Thymus (tissue), 11 donors: ENCODE data around the gene MRPL58. TPM values are rescaled to one million over a fixed set of nuclear protein-coding genes. Genes with fewer than 3 reads are reported as not detected.
"Not testable (repeated sequence)": the region's sequence is repeated elsewhere in the genome, so short reads cannot be mapped to it uniquely, and the experiment has no call there.

Source experiments
- DNase-seq, 9 donors: peaks; one replicate each; pipeline ENCODE4 v3.0.0-alpha.2; 2013; ENCODE audit warnings: low spot score in 9 of 9, low read depth in 6 of 9, missing footprints in 1 of 9
- H3K27ac ChIP-seq, 2 donors: one replicate each; pipeline ENCODE4 v1.5.1; 2013; ENCODE audit warnings: control low read depth in 1 of 2, low read depth in 1 of 2, low read length in 1 of 2, mild to moderate bottlenecking in 1 of 2, moderate library complexity in 1 of 2
- H3K27me3 ChIP-seq, 2 donors: one replicate each; pipeline ENCODE4 v1.5.1; 2013; ENCODE audit warnings: low read length in 1 of 2; ENCODE audit not compliant: control insufficient read depth in 2 of 2, insufficient read depth in 1 of 2
- H3K36me3 ChIP-seq, 2 donors: one replicate each; pipeline ENCODE4 v1.5.1; 2013; ENCODE audit warnings: low read length in 1 of 2, mild to moderate bottlenecking in 1 of 2, moderate library complexity in 1 of 2; ENCODE audit not compliant: control insufficient read depth in 2 of 2, insufficient read depth in 2 of 2
- H3K4me1 ChIP-seq, 2 donors: one replicate each; pipeline ENCODE4 v1.5.1; 2013; ENCODE audit warnings: low read length in 2 of 2; ENCODE audit not compliant: control insufficient read depth in 2 of 2, insufficient read depth in 2 of 2
- H3K4me3 ChIP-seq, 2 donors: one replicate each; pipeline ENCODE4 v1.5.1; 2013; ENCODE audit warnings: low read length in 2 of 2, control low read depth in 1 of 2, mild to moderate bottlenecking in 1 of 2
- H3K9me3 ChIP-seq, 2 donors: one replicate each; pipeline ENCODE4 v1.5.1; 2013; ENCODE audit warnings: low read length in 1 of 2, mild to moderate bottlenecking in 1 of 2; ENCODE audit not compliant: control insufficient read depth in 2 of 2, insufficient read depth in 1 of 2
- WGBS: extraction: QIAGEN DNeasy Blood & Tissue Kit; methylation state at CpG from one replicate; pipeline ENCODE4 v1.1.7; 2013; 5-methylcytosine and 5-hydroxymethylcytosine counted together
- polyA plus RNA-seq: library from polyadenylated mRNA; stranded (reverse); fragments of 200-250 nt; gene quantifications from one replicate; pipeline ENCODE4 v1.2.3, GENCODE V29; 2013
- total RNA-seq: library from RNA; stranded (reverse); fragments of 120-200 nt; gene quantifications from one replicate; pipeline ENCODE4 v1.2.4, GENCODE V29; 2013
- donor health status: healthy.

The MRPL58 gene
- total and polyA plus RNA-seq, 2 donors, result 35.7 to 40.9 TPM

DNA sequence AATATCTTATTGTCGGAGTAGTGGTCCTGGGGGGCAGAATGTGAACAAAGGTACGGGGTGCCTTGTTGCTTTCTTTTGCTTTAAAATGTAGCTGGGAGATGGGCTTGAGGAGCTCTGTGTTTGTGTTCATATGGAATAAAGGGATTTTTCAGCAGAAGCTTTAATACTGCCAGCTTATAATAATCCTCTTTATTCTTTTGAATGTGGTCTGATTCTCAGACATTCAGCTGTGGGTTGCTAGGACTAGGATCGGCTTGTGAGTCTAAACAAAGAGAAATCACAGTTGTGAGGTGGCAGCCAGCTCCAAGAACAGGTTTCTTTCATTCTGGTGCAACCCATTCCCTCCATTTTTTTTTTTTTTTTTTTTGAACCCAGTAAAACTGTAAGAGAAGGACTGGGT lies 7.2 kb downstream of the MRPL58 start:
- Histone ChIP-seq H3K4me1 (peaks cover 0 to under 1% of the 10 kb centered on the region in 2 donors), H3K27ac (no peak overlapping the region), H3K9me3 (peaks cover 0 to under 1% of the 10 kb centered on the region in 2 donors), H3K27me3 (no peaks in the 10 kb centered on the region), H3K4me3 (no peak overlapping the region), H3K36me3 (peaks cover 41 to 52% of the 10 kb centered on the region in 2 donors)
- no peak for DNase-seq
- 96% methylated on average over 3 of the region's 3 CpGs for WGBS

DNA sequence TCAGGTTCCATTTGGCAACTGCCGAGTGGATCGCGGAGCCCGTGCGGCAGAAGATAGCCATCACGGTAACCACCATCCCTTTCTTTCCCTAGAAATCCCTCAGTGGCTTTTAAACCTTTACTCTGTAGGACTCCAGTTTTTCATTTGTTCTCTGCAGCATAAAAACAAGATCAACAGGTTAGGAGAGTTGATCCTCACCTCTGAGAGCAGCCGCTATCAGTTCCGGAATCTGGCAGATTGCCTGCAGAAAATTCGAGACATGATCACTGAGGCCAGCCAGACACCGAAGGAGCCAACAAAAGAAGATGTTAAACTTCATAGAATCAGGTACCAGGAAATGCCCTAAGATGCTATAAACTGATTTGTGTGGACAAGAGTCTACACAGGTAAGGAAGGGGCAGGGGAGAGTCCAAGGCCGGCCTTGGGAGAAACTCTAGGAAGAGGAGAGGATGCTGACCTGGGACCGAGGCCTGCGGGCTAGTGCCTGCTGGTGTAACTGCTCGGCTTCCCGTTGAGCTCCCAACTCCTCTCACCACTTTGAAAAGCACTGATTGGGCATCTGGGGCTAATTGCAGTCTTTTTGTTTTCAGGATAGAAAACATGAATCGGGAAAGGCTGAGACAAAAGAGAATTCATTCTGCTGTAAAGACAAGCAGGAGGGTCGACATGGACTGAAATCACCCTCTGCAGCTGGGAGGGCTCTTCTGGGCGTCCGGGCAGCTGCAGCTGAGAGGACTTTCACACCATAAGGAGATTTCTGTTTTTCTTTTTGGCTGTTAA lies 8.1 kb downstream of the MRPL58 start:
- Histone ChIP-seq H3K4me3 (no peak overlapping the region), H3K36me3 (peaks cover 41 to 49% of the 10 kb centered on the region in 2 donors), H3K9me3 (peaks cover 0 to 3% of the 10 kb centered on the region in 2 donors), H3K27ac (no peak overlapping the region), H3K27me3 (no peaks in the 10 kb centered on the region), H3K4me1 (peaks cover 0 to 7% of the 10 kb centered on the region in 2 donors)
- no peak for DNase-seq
- 97% methylated on average over 19 of the region's 19 CpGs for WGBS

DNA sequence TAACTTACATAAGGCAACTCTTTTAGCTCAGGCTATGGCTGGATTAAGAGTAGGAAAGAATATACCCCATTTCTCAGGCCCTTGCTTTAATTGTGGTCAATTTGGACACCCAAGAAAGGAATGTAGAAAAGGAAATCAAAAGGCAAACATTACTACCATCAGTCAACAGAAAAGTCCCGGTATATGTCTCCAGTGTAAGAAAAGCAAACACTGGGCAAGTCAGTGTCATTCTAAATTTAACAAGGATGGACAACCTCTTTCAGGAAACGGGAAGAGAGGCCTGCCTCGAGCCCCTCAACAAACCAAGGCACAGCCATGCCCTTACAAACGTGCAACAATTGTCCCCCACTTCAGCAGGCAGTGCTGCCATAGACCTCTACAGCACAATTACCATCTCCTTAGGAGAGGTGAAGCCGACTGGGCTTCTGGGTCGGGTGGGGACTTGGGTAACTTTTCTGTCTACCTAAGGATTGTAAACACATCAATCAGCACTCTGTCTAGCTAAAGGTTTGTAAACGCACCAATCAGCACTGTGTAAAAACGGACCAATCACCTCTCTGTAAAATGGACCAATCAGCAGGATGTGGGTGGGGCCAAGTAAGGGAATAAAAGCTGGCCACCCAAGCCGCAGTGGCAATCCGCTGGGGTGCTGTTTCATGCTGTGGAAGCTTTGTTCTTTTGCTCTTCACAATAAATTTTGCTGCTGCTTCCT lies 12.4 kb downstream of the MRPL58 start:
- peaks cover 26 to 28% of the 10 kb centered on the region in 2 donors for H3K36me3 ChIP-seq
- peaks cover 0 to 7% of the 10 kb centered on the region in 2 donors for H3K4me1 ChIP-seq
- peaks cover 1 to 3% of the 10 kb centered on the region in 2 donors for H3K9me3 ChIP-seq
- no peaks in the 10 kb centered on the region for H3K27me3 ChIP-seq
- no peak overlapping the region for H3K4me3 ChIP-seq
- WGBS, result 85% methylated on average over 10 of the region's 10 CpGs
- no peak overlapping the region for H3K27ac ChIP-seq
- no peak for DNase-seq

DNA sequence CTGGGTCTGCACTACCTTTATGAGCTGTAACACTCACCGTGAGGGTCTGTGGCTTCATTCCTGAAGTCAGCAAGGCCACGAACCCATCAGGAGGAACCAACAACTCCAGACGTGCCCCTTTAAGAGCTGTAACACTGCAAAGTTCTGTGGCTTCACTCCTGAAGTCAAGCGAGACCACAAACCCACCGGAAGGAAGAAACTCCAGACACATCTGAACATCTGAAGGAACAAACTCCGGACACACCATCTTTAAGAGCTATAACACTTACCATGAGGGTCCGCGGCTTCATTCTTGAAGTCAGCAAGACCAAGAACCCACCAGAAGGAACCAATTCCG lies 12.9 kb downstream of the MRPL58 start:
- H3K4me3 ChIP-seq, DNase-seq, H3K9me3 ChIP-seq, H3K27ac ChIP-seq, H3K4me1 ChIP-seq, H3K27me3 ChIP-seq: not testable (repeated sequence)
- H3K36me3 ChIP-seq, result peaks cover 21 to 24% of the 10 kb centered on the region in 2 donors
- 32% methylated on average over 9 of the region's 9 CpGs for WGBS

DNA sequence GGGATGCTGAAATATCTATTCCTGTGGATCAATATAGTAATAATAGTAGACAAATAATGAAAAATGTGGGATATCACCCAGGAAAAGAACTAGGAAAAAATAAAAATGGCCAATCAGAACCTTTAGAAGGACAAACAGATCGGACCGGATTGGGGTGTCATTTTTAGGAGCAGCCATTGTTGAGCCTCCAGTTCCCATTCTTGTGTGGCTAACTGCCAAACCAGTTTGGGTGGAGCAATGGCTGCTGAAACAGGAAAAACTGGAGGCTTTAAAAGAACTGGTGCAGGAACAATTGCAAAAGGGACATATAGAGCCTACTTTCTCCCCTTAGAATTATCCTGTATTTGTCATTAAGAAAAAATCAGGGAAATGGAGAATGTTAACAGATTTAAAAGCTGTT lies 14.2 kb downstream of the MRPL58 start:
- WGBS, result 92% methylated on average over 2 of the region's 2 CpGs
- peaks cover 2 to 14% of the 10 kb centered on the region in 2 donors for H3K9me3 ChIP-seq
- H3K27me3 ChIP-seq, H3K27ac ChIP-seq, H3K4me1 ChIP-seq, DNase-seq, H3K4me3 ChIP-seq: not testable (repeated sequence)
- peaks cover 9 to 11% of the 10 kb centered on the region in 2 donors for H3K36me3 ChIP-seq

DNA sequence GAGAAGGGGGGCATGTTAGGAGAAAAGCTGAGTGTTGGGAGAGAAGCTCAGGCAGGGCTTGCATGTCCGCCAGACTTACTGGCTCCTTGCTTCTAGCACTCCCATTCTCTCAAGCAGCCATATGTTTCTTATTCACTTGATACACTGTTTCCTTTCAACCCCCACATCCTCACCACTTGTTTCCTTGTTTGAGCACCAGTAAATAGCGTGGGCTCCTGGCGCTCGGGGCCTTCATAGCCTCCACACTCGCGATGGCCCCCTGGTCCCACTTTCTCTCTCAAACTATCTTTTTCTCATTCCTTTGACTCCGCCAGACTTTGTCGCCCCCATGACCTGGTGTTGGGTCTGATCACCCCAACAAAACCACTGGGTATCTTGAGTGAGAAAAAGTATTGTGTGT lies 17.7 kb downstream of the MRPL58 start:
- H3K27ac ChIP-seq, result no peak overlapping the region
- H3K4me1 ChIP-seq, result peaks cover 16 to 33% of the 10 kb centered on the region in 2 donors
- no peaks in the 10 kb centered on the region for H3K36me3 ChIP-seq
- no peak for DNase-seq
- 96% methylated on average over 8 of the region's 8 CpGs for WGBS
- no peak overlapping the region for H3K4me3 ChIP-seq
- peaks cover 15 to 43% of the 10 kb centered on the region in 2 donors for H3K27me3 ChIP-seq
- H3K9me3 ChIP-seq, result peaks cover 2 to 11% of the 10 kb centered on the region in 2 donors

DNA sequence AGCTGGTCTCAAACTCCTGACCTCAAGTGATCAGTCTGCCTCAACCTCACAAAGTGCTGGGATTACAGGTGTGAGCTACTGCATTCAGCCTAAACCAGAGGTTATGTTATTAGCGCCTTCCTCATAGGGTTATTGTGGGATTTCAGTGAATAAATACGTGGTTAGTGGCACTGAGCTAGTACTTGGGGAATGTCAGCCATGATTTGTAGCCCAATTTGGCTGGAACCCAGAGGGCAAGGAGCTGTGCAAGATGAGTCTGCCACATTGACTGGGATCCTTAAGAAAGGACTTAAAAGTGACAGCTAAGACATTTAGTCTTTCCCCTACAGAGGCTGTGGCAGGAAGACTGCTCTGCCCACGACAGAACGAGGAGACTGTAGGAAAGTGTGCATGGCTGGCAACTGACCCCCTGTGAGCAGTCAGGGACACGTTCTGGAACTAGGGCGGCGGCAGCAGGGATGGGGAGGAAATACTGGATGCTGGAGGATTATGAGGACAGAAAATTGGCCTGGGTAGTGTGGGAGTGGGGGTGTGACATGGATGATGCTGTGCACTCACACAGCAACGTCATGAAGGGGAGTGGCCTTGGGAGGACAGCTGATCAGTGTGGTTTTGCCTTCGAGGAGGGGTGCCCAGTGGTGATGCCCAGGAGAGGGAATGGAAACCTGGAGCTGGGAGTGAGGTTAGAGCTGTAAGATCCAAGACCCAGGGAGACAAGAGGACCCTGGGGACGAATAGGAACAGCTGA lies 19.7 kb downstream of the MRPL58 start:
- Histone ChIP-seq H3K36me3 (no peaks in the 10 kb centered on the region), H3K4me3 (no peak overlapping the region), H3K27me3 (peaks cover 15 to 48% of the 10 kb centered on the region in 2 donors), H3K9me3 (peaks cover 2 to 11% of the 10 kb centered on the region in 2 donors), H3K27ac (no peak overlapping the region), H3K4me1 (peaks cover 18 to 34% of the 10 kb centered on the region in 2 donors)
- 16% methylated on average over 10 of the region's 10 CpGs for WGBS
- peak in 1 of 9 donors; percentile 28 for DNase-seq

DNA sequence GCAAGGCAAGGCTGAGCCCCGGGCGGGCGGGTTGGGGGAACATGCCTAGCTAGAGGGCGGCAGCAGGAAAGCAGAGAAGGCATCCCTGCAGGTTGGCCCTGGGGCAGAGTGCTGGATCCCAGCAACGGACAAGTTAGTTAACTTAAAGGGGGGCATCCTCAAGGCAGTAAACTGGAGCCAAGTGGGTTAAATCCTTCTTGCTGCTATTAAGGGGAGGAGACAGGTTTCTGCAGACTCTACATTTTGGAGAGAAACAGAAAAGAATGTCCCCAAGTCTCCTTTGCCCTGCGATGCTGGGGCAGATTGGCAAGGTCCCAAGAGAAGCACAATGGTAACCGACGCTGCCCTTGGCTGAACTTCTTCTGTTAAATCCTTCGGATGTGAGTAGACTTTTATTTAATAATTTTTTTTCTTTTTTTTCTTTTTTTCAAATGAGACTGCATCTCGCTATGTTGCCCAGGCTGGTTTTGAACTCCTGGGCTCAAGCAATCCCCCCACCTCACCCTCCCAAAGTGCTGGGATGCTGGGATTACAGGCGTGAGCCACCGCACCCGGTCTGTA lies 20.3 kb downstream of the MRPL58 start:
- DNase-seq, result no peak
- Histone ChIP-seq H3K4me3 (no peak overlapping the region), H3K36me3 (no peaks in the 10 kb centered on the region), H3K27me3 (peaks cover 15 to 48% of the 10 kb centered on the region in 2 donors), H3K9me3 (peaks cover 2 to 11% of the 10 kb centered on the region in 2 donors), H3K4me1 (peaks cover 18 to 34% of the 10 kb centered on the region in 2 donors), H3K27ac (no peak overlapping the region)
- WGBS, result 11% methylated on average over 13 of the region's 13 CpGs
